ENCODE measurements around the gene COL16A1.
A peak's percentile ranks its signal among the peaks of the same experiment; 100 is the strongest.

The COL16A1 gene

DNA sequence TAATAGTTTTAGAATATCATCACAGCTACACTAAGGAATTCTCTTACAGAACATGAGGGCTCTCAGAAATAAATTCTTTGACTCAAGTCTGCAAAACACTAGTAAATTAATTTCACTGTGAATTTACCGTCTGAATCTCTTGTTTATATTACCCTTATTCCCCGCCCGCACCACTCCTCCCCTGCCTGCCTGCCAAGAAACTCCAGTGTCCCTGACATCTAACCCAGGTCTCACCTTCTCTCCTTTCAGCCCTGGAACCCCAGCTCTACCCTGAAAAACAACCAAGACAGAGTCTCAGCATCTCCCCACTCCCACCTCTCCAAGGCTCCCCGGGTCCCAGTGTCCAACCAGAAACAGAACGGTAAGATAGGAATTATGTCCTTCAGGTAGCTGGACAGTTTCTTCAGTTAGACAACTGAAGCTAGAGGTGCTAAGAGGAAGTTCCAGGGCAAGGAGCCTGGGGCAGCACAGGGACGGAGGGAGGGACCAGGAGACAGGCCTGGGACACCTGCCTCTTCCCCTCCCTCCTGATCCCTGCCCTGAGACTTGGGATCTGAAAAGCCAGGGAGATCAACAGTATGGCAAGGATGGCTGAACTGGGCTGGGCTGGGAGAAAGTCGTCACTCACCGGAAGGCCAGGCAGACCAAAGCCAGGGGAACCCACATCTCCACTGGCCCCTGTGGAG lies 15.4 kb downstream of the COL16A1 start:
- no peak for DNase-seq (ENCODE audit: low read depth, low spot score)

DNA sequence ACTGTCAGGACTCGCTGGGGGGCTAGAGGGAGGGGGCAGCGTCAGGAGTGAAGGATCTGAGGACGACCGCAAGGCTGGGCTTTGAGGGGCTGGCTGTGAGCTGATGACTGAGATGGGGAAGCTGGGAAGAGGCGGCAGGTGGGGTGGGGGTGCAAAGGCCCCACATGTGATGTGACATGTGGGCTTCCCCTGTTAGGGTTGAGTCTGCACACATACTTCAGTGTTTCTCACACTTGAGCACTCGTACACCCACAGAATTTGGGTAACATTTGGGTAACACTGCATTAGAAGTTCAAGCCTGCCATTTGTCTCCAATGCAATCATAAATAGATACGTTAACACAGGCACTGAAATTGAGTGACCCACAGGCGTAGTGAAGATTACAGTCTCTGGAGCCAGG lies 16.2 kb downstream of the COL16A1 start:
- no peak for DNase-seq (ENCODE audit: low read depth, low spot score)

DNA sequence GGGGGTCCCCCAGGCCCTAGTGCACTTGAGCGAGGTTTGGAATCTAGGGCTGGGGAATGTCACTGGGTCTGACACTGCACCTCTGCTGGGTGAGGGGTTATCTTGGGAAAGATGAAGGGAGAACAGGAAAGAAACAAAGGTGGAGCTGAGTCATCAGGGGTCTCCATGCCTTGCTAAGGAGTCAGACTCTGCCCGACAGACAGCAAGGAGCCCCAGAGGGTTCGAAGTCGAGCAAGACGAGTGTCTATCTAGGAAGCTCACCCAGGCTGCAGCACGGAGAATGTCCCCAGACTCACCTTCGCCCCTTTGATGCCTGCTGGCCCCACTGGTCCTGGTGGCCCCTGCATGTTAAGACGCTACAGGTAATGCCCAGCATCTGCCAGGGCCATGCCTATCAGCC lies 18.0 kb downstream of the COL16A1 start:
- no peak for DNase-seq (ENCODE audit: low read depth, low spot score)

DNA sequence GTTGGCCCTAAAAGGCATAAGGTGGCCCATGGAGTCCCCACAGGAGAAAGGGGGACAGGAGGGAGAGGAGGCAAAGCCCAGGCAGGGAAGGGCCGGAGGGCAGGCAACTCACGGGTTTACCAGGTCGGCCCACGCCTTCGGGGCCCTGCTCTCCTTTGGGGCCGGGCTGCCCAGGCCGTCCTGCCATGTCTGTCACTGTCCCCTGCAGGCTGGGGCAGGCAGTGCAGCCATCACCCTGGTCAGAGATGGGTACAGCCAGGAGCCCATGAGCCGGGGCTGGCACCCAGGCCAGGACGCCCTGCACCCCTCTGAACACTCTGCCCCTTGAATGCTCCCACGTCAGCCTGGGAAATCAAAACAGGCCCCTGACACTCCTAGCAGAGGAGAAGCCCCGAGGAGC lies 19.8 kb downstream of the COL16A1 start:
- no peak for DNase-seq (ENCODE audit: low read depth, low spot score)

DNA sequence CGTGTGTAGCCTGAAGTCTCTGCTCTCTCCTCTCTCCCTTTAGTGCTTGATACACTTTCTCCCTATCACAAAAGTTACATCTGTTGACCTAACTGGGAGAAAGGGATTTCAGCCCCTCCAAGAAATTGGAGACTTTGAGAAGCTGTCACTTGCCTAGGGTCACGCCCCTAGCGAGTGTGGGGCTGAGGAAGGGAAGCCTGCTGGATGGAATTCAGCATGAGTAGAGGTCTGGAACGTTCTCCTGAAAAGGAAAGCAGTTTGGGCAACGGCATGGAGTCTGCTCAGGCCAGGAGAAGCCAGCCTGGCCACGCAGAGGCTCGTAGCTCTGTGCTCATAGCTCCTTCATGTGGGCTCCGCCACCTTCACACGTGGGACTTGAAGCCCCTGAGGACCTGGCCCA lies 22.4 kb downstream of the COL16A1 start:
- DNase-seq (ENCODE audit: low read depth, low spot score) = peak; percentile 59

DNA sequence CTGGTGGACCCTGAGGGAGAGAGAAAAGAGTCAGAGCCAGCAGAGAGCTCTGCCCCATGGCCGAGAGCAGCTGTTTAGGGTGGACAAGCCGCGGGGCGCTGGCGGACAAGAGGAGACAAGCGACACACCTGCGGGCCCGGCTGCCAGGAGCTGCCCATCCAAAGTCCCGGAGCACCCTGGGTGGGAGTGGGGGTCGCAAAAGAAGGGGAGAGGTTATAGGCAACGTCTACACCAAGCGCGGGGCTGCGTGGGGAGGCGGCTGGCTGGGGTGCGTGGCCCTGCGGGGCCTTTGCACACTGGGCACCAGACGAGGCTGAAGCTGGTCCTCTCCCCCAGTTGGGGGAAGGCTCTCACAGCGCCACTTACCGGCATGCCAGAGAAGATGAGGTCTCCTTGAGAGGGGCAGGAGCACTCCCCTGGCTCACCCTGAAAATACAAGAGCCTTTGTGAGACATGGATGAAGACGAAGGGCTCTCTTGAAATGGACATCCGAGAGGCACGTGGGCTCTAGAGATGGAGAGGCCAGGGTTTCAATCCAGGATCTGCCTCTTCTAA lies 24.1 kb downstream of the COL16A1 start:
- no peak for DNase-seq (ENCODE audit: low read depth, low spot score)

DNA sequence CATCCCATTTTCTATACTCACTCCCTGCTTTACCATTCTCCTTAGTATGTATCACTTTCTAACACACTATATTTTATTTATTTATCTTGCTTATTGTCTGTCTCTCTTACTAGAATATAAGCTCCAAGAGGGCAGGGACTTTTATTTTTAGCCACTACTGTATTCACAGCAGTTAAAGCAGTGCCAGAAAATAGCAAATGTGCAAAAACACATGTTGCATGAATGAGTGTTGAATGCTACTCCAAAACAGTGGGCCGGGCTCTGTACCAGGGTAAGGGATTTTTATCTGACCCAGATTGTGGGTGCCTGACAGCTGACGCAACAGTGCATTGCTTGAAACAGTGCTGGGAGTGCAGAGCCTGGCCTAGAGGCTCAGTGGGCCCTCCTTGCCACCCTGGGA lies 24.7 kb downstream of the COL16A1 start:
- no peak for DNase-seq (ENCODE audit: low read depth, low spot score)

DNA sequence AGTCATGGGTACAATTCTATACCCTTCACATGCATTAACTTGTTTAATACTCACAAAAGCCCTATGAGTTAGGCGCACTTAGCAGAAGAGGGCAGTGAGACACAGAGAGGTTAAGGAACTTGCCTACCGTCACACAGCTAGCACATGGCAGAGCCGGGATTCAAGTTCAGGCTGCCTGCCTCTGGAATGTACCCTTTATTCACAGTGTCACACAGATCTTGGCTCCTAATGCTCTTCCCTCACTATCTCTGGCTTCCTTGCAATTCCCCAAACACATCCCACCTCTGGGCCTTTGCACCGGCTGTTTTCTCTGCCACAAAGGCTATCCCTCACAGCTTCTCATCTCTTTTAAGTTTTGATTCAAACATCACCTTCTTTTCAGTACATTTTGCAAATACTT lies 25.1 kb downstream of the COL16A1 start:
- no peak for DNase-seq (ENCODE audit: low read depth, low spot score)

DNA sequence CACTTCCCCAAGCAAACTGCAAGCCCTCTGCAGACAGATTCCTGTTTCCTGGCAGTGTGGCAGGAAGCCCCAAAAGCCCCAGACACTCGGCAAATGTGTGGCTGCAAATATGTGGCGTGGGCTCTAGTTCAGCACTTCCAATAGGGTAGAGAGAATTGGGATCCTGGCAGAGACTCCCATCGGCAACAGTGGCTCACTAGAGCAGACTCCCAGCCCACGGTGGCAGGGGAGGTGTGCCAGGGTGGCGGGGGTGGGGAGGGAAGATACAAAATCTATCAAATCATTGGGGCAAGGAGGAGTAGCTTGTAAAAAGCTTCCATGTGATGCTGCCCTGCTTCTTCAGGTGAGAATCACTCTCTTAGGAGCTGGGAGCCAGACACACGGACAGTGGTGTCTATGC lies 25.9 kb downstream of the COL16A1 start:
- DNase-seq (ENCODE audit: low read depth, low spot score) = no peak

DNA sequence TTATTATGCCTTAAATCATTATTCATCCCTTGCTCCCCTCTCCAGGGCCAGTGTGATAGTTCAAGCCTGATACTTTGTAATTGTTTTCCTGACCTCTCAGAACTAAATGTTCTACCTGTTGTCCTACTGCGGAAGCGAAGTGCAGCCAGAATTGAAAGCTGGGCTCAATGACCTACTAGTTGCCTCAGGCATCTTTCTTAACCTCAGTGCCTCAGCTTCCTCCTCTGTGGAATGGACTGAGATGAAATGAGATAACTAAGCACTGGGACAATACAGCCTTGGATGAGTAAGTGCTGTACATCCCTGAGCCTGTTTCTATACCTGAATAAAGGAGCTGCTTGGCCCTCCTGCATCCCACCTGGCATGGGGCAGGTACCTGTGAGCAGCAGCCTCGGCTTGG lies 26.4 kb downstream of the COL16A1 start:
- no peak for DNase-seq (ENCODE audit: low read depth, low spot score)

DNA sequence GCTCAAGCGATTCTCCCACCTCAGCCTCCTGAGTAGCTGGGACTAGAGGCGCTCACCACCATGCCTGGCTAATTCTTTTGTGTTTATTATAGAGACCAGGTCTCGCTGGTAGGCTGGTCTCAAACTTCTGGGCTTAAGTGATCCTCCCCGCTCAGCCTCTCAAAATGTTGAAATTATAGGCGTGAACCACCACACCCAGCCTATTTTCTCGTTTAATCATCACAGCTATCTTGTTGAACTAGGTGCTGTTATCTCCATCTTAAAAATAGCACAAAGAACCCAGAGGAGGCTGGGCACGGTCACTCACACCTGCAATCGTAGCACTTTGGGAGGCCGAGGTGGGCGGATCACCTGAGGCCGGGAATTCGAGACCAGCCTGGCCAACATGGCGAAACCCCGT lies 28.1 kb downstream of the COL16A1 start:
- DNase-seq (ENCODE audit: low read depth, low spot score) = no peak

DNA sequence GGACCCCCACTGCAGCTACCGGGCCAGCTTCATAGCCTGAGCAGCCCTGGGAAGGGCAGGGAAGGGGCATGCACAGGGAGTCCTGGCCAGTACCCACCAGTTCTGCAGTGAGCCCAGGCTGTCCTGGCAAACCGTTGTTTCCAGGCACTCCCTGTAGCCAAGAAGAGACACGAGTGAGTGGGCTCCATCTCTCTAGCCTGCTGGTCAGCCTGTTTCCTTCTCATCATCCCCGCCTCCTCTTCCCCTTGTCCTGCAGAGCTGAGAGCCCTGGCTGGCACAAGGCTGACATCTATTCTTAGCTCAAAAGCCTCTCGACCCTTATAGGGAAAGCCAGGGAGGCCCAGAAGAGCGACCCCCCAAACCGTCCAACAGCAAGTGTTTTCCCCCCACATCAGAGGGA lies 28.7 kb downstream of the COL16A1 start:
- DNase-seq (ENCODE audit: low read depth, low spot score) = no peak

DNA sequence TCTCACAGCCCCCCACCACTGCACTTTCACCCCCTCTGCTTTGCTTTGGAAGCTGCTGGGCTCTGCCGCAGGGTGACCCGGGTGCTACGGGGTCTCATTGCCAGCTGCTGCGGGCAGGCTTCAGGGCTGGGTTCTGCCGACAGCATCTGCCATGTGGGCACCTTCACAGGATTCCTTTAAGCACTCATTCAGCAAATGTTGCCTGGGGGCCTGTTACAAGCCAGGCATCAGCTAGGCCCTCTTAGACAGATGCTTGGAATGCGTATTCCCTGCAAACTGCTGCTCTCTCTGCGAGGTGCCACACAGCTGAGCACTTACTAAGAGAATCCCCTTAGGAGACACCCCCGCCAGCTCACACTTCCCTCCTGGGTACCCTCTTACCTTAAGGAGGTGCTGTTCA lies 29.2 kb downstream of the COL16A1 start:
- DNase-seq (ENCODE audit: low read depth, low spot score) = peak; percentile 64

DNA sequence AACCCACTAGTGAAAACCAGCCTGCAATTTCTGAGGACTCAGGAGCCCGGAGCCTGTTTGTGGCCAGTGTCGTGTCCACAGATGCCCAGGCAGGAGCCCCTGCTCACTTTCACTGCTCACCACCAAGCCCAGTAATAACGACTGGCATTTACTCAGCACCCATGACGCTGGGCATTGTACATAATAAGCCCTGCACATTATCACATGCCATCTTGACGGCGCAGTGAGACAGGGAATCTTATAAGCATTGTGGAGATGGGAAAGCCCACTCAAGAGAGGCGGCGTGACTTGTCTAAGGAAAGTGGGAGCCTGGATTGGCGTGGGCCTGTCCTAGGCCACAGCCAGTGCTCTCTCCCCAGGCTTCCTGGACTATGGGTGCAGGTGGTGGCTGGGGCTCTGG lies 30.4 kb downstream of the COL16A1 start:
- DNase-seq (ENCODE audit: low read depth, low spot score) = no peak

DNA sequence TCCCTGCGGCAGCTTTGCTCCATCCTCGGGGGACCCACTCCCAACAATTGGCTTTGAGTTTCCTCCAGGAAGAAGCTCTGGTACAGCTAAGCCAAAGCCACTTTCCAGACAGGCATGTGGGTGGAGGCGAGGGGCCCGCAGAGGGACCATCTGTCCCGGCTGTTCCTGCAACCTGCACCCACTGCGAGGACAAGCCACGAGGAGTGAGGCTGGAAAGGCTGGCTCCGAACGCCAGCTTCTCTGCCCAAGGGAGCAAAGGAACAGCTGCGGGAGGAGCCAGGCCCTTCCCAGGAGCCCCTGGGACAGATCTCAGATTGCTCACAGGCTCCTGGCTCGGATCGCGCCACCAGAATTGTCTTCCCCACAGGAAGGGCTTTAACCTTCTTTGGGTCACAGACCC lies 30.8 kb downstream of the COL16A1 start:
- DNase-seq (ENCODE audit: low read depth, low spot score) = no peak

DNA sequence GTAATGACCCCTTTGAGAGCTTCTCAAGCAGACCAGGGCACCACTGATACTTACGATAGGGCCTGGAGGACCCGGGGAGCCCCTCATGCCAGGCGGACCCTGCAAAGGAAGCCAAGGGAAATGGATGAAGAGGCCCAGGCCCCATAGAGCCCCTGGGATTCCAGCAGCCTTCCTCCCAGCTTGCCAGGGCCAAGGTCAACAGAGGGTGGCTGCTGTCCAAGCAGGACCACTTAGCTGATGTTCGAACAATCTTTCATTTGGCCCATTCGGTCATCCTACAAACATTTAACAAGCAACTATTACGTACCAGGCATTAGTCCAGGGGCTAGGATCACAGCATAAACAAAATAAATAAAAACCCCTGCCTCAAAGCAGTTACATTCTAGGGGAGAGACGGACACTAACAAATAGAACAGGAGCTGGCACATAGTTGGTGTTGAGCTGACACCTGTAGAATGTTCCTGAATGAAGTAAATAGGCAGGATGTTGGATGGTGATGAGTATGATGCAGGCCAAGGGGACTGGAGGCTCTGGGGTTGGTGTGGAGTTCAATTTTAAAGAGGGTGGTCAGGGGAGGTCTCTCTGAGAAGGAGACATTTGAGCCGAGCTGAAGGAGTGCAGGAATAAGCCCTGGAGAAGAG lies 32.1 kb downstream of the COL16A1 start:
- DNase-seq (ENCODE audit: low read depth, low spot score) = no peak

DNA sequence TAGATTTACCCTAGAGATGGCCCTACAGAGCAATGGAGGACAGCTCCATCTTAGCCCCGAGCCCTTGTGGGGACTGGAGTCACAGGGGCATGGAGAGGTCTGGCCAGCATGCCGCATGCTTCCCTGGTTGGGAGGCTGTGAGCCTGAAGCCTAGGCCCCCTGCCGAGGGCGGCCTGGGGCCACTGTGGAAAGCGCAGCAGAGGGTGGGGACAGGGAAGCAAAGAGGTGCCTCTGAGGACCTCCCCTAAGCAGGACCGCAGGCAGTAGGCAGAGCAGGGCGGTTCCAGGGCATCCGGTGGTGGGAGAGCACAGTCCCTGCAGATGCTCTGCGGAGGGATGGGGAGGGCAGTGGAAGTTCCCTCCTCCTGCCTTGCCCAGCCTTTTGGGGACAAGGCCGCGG lies 32.7 kb downstream of the COL16A1 start:
- DNase-seq (ENCODE audit: low read depth, low spot score) = no peak

DNA sequence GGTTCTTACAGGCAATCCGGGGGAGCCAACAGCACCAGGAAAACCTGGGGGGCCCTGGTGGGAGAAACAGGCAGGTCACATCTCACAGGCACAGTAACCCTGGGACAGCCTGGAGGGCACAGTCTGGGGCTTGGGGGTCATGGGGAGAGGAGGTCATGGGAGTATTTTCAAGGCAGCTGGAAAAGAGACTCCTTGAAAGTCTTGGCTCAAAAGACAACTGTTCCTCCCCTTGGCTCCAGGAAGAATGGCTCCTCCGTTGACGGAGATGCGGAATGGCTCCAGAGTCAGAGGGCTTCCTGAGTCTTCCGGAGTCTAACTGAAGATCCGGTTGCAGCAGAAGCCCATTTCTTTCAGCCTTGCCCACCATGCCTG lies 33.2 kb downstream of the COL16A1 start:
- DNase-seq (ENCODE audit: low read depth, low spot score) = no peak

DNA sequence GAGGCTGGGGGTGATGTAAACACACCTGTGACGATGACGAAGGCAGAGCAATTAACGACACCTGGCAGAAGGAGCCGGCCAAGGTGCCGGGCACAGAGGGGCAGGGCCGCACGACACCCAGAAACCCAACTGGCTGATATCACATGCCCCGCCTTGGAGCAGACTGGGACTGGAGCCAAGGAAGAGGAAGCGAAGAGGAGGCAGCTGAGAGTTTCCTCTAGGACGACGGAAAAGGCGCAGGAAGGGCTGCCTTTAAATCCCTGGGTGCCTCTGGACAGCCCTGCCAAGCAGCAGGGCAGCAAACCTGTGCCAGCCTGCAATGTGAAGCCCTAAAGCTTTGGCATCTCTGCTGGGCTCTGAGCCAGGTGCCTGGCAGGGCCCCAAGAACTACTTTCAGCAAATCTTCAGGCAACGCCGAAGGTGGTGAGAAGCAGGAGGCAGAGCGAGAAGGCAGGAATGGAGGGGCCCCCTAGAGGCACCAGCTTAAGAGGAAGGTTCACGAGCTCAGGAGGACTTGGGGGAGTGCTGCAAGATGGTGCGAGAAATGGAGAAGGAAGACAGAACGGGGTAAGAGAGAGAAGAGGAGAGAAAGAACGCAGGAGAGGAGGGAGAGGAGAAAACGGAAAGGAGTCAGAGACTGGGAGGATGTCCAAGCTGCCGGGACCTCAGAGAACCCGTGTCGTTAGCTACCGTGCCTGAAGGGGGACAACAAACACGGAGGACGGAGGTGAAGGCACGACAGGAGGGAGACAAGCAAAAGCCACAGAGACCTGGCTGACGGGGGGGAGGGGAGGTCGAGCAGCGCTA lies 33.8 kb downstream of the COL16A1 start:
- DNase-seq (ENCODE audit: low read depth, low spot score) = no peak

DNA sequence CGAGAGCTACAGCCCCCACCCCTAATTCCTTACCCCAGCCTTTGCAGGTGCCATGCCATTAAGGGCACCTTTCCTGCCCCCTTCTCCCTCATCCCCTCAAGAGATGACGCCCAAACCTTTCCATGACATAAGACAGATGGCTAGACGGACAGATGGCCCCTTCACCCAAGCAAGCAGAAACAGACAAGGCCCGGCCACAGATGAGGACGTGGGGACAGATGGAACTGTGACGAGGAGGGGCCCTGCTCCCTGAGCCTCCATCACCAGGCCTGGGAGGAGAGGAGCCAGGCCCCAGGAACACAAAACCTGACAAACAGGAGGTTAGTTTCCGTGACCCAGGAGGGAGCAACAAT lies 34.4 kb downstream of the COL16A1 start:
- DNase-seq (ENCODE audit: low read depth, low spot score) = no peak

DNA sequence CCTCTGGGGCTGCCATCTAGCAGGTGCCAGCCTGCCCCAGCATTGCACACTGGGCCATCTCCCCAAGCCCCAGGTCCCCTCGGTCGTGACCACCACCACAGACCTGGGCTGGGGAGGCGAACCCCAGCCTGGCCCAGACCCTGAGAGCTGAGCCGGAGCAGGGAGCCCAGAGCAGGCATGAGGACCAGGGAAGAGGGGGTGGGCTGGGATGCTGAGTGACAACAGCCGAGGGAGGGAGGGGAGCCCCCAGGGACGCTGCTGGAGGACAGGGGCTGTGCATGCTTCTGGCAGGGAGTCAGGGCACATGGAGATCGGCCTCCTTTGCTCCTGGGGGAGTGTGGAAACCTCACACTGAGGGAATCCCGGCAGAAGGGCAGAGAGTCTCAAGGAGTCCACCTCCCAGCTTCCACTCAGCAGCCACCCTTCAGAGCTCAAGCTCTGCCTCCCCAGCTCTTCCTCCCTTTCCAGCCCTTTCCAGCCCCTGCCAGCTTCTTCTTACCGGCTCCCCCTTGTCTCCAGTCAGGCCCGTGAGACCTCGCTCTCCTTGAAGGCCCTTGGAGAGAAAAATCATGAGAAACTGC lies 35.4 kb downstream of the COL16A1 start:
- no peak for DNase-seq (ENCODE audit: low read depth, low spot score)

DNA sequence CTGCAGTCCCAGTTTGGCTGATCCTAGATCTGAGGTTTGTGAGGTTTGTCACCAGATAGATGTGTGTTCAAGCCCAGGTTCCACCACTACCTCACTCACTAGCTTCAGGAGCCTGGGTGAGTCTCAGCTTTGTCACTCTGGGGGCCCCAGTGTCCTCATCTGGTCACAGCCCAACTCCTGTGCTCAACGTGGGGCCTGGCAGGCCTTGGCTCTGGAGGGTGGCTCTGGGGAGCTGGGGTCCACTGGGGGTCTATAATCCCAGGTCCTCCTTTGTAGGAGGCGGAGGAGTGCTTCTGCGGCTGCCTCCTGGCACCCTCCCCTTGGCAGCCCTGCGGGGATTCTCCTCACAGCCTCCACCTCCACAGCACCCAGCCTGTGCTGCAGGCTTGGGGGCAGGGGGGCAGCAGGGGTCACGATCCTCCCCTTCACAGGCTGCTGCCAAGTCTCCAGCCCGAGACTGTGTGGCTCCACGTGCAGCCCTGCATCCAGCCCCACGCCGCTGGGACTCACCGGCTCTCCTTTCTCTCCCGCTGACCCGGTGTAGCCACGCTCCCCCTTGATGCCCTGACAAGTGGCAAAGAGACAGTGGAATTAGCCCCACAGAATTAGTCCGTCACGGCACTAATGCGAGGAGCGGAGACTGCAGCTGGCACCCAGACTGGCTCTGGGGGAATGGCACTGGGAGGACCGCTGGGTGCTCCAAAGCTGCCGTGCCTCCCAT lies 36.6 kb downstream of the COL16A1 start:
- DNase-seq (ENCODE audit: low read depth, low spot score) = no peak

Measured in ELF-1 (cell line).